IMR-90 (cell line): ENCODE results near the gene DNAJC7. TPM values are rescaled to one million over a fixed set of nuclear protein-coding genes. Genes with fewer than 3 reads are reported as not detected.

ENCODE experiments used
- ATAC-seq: fragments of 200-7000 bp; cut with Tn5 transposase; 2 replicates; pipeline ENCODE4 v1.9.1; 2020; ENCODE audit warnings: low read depth, mild to moderate bottlenecking, moderate library complexity
- BruUV-seq: library from RNA; stranded (reverse); fragments of 400-500 nt; replicated peaks from 2 replicates; lab custom pipeline; 2021; lab: Mats Ljungman, UMichigan
- CTCF ChIA-PET: fragments of 300-600 bp; formaldehyde crosslinking; extraction: SDS; loops from one replicate; lab custom pipeline; 2021; ENCODE audit warnings: antibody characterized with exemption; lab: Yijun Ruan, JAX
- POLR2A ChIA-PET: fragments of 300-600 bp; sonication (Branson Sonifier 250); formaldehyde crosslinking; loops from one replicate; lab custom pipeline; 2022; ENCODE audit warnings: antibody characterized with exemption; ENCODE audit not compliant: unreplicated experiment; lab: Charles Lee
- DNase-seq: peaks from one replicate; pipeline ENCODE4 v3.0.0; 2013
- H2AFZ ChIP-seq: replicated peaks from 2 replicates; pipeline ENCODE3; 2013; ENCODE audit warnings: low read length, mild to moderate bottlenecking; ENCODE audit not compliant: poor library complexity
- H2AK5ac ChIP-seq: 2 replicates; pipeline ENCODE4 v1.6.1; 2013; ENCODE audit warnings: low read depth, low read length, inconsistent platforms
- H2AK9ac ChIP-seq: replicated peaks from 2 replicates; pipeline ENCODE3; 2013; ENCODE audit warnings: mild to moderate bottlenecking, low read depth, low read length, moderate library complexity; ENCODE audit not compliant: poor library complexity
- H2BK120ac ChIP-seq: 2 replicates; pipeline ENCODE4 v1.6.1; 2013; ENCODE audit warnings: low read depth, low read length, inconsistent platforms
- H2BK15ac ChIP-seq: 3 replicates; pipeline ENCODE4 v1.6.1; 2013; ENCODE audit warnings: low read depth, low read length, inconsistent platforms
- H2BK20ac ChIP-seq: 2 replicates; pipeline ENCODE4 v1.6.1; 2013; ENCODE audit warnings: low read depth, mild to moderate bottlenecking, inconsistent platforms, low read length, moderate library complexity
- H2BK5ac ChIP-seq: 2 replicates; pipeline ENCODE4 v1.6.1; 2013; ENCODE audit warnings: mild to moderate bottlenecking, low read depth, low read length, inconsistent platforms; ENCODE audit not compliant: poor library complexity, severe bottlenecking
- H3K14ac ChIP-seq: replicated peaks from 2 replicates; pipeline ENCODE4 v1.6.1; 2013; ENCODE audit warnings: low read depth, low read length, inconsistent platforms
- H3K18ac ChIP-seq: 2 replicates; pipeline ENCODE4 v1.6.1; 2013; ENCODE audit warnings: low read depth, low read length, control low read depth
- H3K23ac ChIP-seq: 2 replicates; pipeline ENCODE4 v1.6.1; 2013; ENCODE audit warnings: low read depth, low read length, inconsistent platforms
- H3K27ac ChIP-seq: 2 replicates; pipeline ENCODE4 v1.5.1; 2013; ENCODE audit warnings: mild to moderate bottlenecking, control low read depth, low read length; ENCODE audit not compliant: insufficient read depth
- H3K27me3 ChIP-seq: 2 replicates; pipeline ENCODE4 v1.6.1; 2013; ENCODE audit warnings: low read length; ENCODE audit not compliant: control insufficient read depth, insufficient read depth
- H3K36me3 ChIP-seq: 2 replicates; pipeline ENCODE4 v1.6.1; 2013; ENCODE audit warnings: low read length, mixed read lengths; ENCODE audit not compliant: control insufficient read depth, insufficient read depth
- H3K4ac ChIP-seq: 2 replicates; pipeline ENCODE4 v1.6.1; 2013; ENCODE audit warnings: low read depth, low read length, inconsistent platforms
- H3K4me1 ChIP-seq: 2 replicates; pipeline ENCODE4 v1.6.1; 2013; ENCODE audit warnings: low read length, mixed read lengths; ENCODE audit not compliant: control insufficient read depth, insufficient read depth
- H3K4me2 ChIP-seq: 2 replicates; pipeline ENCODE4 v1.6.1; 2013; ENCODE audit warnings: low read depth, mild to moderate bottlenecking, control low read depth, low read length, moderate library complexity
- H3K4me3 ChIP-seq: 2 replicates; pipeline ENCODE4 v1.5.1; 2013; ENCODE audit warnings: low read depth, mild to moderate bottlenecking, control low read depth, low read length, moderate library complexity; ENCODE audit not compliant: insufficient read depth
- H3K56ac ChIP-seq: 2 replicates; pipeline ENCODE4 v1.6.1; 2013; ENCODE audit warnings: low read length, inconsistent platforms; ENCODE audit not compliant: insufficient read depth; ENCODE audit errors: extremely low read depth
- H3K79me1 ChIP-seq, 2 experiments: 2 replicates each; pipeline ENCODE4 v1.6.1; 2013; ENCODE audit warnings: low read length in 2 of 2, inconsistent platforms in 1 of 2, low read depth in 1 of 2
- H3K9ac ChIP-seq: 2 replicates; pipeline ENCODE4 v1.6.1; 2013; ENCODE audit warnings: low read depth, low read length, control low read depth
- H3K9me1 ChIP-seq: 2 replicates; pipeline ENCODE4 v1.6.1; 2013; ENCODE audit warnings: low read length, inconsistent platforms; ENCODE audit not compliant: insufficient read depth
- H3K9me3 ChIP-seq: 2 replicates; pipeline ENCODE4 v1.6.1; 2013; ENCODE audit warnings: low read length; ENCODE audit not compliant: control insufficient read depth, insufficient read depth
- H4K20me1 ChIP-seq: 2 replicates; pipeline ENCODE4 v1.6.1; 2013; ENCODE audit warnings: low read length, inconsistent platforms; ENCODE audit not compliant: insufficient read depth
- H4K5ac ChIP-seq: 2 replicates; pipeline ENCODE4 v1.6.1; 2013; ENCODE audit warnings: mild to moderate bottlenecking, low read depth, low read length, control low read depth
- H4K8ac ChIP-seq, 2 experiments: 2 replicates each; pipeline ENCODE4 v1.6.1; 2013; ENCODE audit warnings: low read depth in 2 of 2, low read length in 2 of 2, control low read depth in 1 of 2, inconsistent platforms in 1 of 2
- H4K91ac ChIP-seq: 2 replicates; pipeline ENCODE4 v1.6.1; 2013; ENCODE audit warnings: low read depth, low read length, inconsistent platforms; ENCODE audit not compliant: insufficient read depth
- BHLHE40 ChIP-seq: fragments of 150-350 bp; IDR thresholded peaks from 2 replicates; pipeline ENCODE4 v1.6.1; 2016; ENCODE audit warnings: mild to moderate bottlenecking, low read depth, low read length
- CEBPB ChIP-seq: IDR thresholded peaks from 2 replicates; pipeline ENCODE4 v1.6.1; 2012; ENCODE audit warnings: low read depth, low read length, improper control_type of control experiment
- CHD1 ChIP-seq: IDR thresholded peaks from 2 replicates; pipeline ENCODE4 v1.6.1; 2012; ENCODE audit warnings: low read depth, low read length, improper control_type of control experiment
- CTCF ChIP-seq: conservative IDR thresholded peaks from 2 replicates; pipeline ENCODE4 v1.5.1; 2012; ENCODE audit warnings: mild to moderate bottlenecking, low read depth, low read length, improper control_type of control experiment
- ELK1 ChIP-seq: fragments of 150-350 bp; IDR thresholded peaks from 2 replicates; pipeline ENCODE4 v1.6.1; 2016; ENCODE audit warnings: low read depth, mild to moderate bottlenecking, low read length, moderate library complexity, borderline replicate concordance
- FOS ChIP-seq: fragments of 150-350 bp; IDR thresholded peaks from 2 replicates; pipeline ENCODE4 v1.6.1; 2016; ENCODE audit warnings: low read depth, low read length
- MAFK ChIP-seq: IDR thresholded peaks from 2 replicates; pipeline ENCODE4 v1.6.1; 2012; ENCODE audit warnings: low read depth, low read length, improper control_type of control experiment
- MXI1 ChIP-seq: IDR thresholded peaks from 2 replicates; pipeline ENCODE4 v1.6.1; 2012; ENCODE audit warnings: low read depth, mild to moderate bottlenecking, low read length, moderate library complexity, borderline replicate concordance
- NFE2L2 ChIP-seq: fragments of 150-350 bp; IDR thresholded peaks from 2 replicates; pipeline ENCODE4 v1.6.1; 2016; ENCODE audit warnings: low read depth, mild to moderate bottlenecking, low read length
- POLR2A ChIP-seq: IDR thresholded peaks from 2 replicates; pipeline ENCODE4 v1.6.1; 2012; ENCODE audit warnings: mild to moderate bottlenecking, low read depth, low read length
- RAD21 ChIP-seq: IDR thresholded peaks from 2 replicates; pipeline ENCODE4 v1.6.1; 2012; ENCODE audit warnings: low read length, improper control_type of control experiment
- RCOR1 ChIP-seq: IDR thresholded peaks from 2 replicates; pipeline ENCODE4 v1.6.1; 2012; ENCODE audit warnings: mild to moderate bottlenecking, low read length, improper control_type of control experiment; ENCODE audit not compliant: insufficient replicate concordance
- RFX5 ChIP-seq: IDR thresholded peaks from 2 replicates; pipeline ENCODE4 v1.8.0; 2012; ENCODE audit warnings: low read depth, mild to moderate bottlenecking, low read length, moderate library complexity
- SMC3 ChIP-seq: fragments of 150-350 bp; IDR thresholded peaks from 2 replicates; pipeline ENCODE4 v1.6.1; 2016; ENCODE audit warnings: low read depth, mild to moderate bottlenecking, antibody characterized with exemption, low read length, moderate library complexity
- USF2 ChIP-seq: fragments of 150-350 bp; IDR thresholded peaks from 2 replicates; pipeline ENCODE4 v1.6.1; 2017; ENCODE audit warnings: mild to moderate bottlenecking, antibody characterized with exemption, low read length, low read depth
- WGBS, 2 experiments: methylation state at CpG; one replicate each; pipeline versions ENCODE4 v1.1.5 to v1.1.7; 2013; ENCODE audit warnings: missing lambda C conversion rate in 2 of 2; ENCODE audit not compliant: insufficient read length in 1 of 2; ENCODE audit errors: extremely low coverage in 2 of 2; 5-methylcytosine and 5-hydroxymethylcytosine counted together
- dilution Hi-C: fragments of 300-500 bp; cut with HindIII; formaldehyde crosslinking; loops from one replicate; pipeline ENCODE4 v1.14.3; 2018; ENCODE audit warnings: low sequenced_read_pairs; ENCODE audit not compliant: unreplicated experiment
- in situ Hi-C: fragments of 300-500 bp; cut with MboI; formaldehyde crosslinking; loops from 3 replicates; pipeline ENCODE4 v1.14.3; 2019; ENCODE audit warnings: low sequenced_read_pairs, inconsistent platforms, mixed read lengths
- intact Hi-C: fragments of 100-400 bp; cut with micrococcal nuclease; formaldehyde crosslinking; loops from 2 replicates; pipeline ENCODE4 v1.10.0; 2022
- polyA plus RNA-seq, 3 experiments: library from polyadenylated mRNA; depleted of rRNA; stranded (reverse); fragments of >200 nt; gene quantifications; 2 replicates each; pipeline ENCODE4 v1.2.3, GENCODE V29; 2012; ENCODE audit warnings: low replicate concordance in 1 of 3
- total RNA-seq: library from RNA; depleted of rRNA; stranded (reverse); fragments of >200 nt; gene quantifications from 2 replicates; pipeline ENCODE4 v1.2.3, GENCODE V29; 2012

DNAJC7 gene
- total and polyA plus RNA-seq, 2 of the 4 experiments (the other 2 are of a cell fraction), result 49.3 to 71.7 TPM

- Histone ChIP-seq H3K23ac (0 out of 2 replicates have a peak overlapping the region, but pooled peaks have one; percentile 49), H3K27ac (no peak overlapping the region), H3K27me3 (peaks cover 81% of the 10 kb centered on the region), H3K36me3 (no peaks in the 10 kb centered on the region), H3K4ac (no peak overlapping the region), H3K18ac (no peak overlapping the region), H4K5ac (no peak overlapping the region), H4K20me1 (no peaks in the 10 kb centered on the region), H2AFZ (no peak overlapping the region), H3K4me1 (0 out of 2 replicates have a peak, but pooled peaks cover 1% of the 10 kb centered on the region), H2BK5ac (no peak overlapping the region), H2BK20ac (no peak overlapping the region), H4K91ac (no peak overlapping the region), H3K9ac (no peak overlapping the region), H3K4me2 (no peak overlapping the region), H2BK120ac (no peak overlapping the region), H2AK9ac (no peak overlapping the region), H3K79me1 (no peaks in the 10 kb centered on the region), H3K56ac (no peak overlapping the region), H3K9me3 (no peaks in the 10 kb centered on the region), H2AK5ac (no peak overlapping the region), H3K14ac (no peak overlapping the region), H4K8ac (no peak overlapping the region), H2BK15ac (no peak overlapping the region), H3K4me3 (no peak overlapping the region), H3K9me1 (peaks cover 3% of the 10 kb centered on the region; the same call in 1 of the 2 replicates)
- no peak for DNase-seq
- POLR2A ChIA-PET, result no interaction called here
- in situ Hi-C loops (no loop called here), dilution Hi-C loops (no loop called here), intact Hi-C loops (no loop called here)
- no TSS peak for BruUV-seq
- ATAC-seq, result no peak
- WGBS, 2 experiments, result no CpG with 5 or more reads among the region's 12 CpGs
- CTCF ChIA-PET, result no interaction called here
- TF ChIP-seq MXI1, result no peak
- TF ChIP-seq CTCF, result no peak
- TF ChIP-seq CHD1, result no peak
- no peak for TF ChIP-seq SMC3
- TF ChIP-seq MAFK, result no peak
- no peak for TF ChIP-seq POLR2A
- no peak for TF ChIP-seq BHLHE40
- no peak for TF ChIP-seq RCOR1
- no peak for TF ChIP-seq CEBPB
- TF ChIP-seq USF2, result no peak
- TF ChIP-seq RAD21, result no peak
- TF ChIP-seq FOS, result no peak
- no peak for TF ChIP-seq RFX5
- TF ChIP-seq NFE2L2, result no peak
- TF ChIP-seq ELK1, result no peak
Observed at GRCh38 chr17:42053731-42054500, 36.7 kb upstream of the DNAJC7 start.
